GM12878 (cell line): ENCODE measurements around the gene PDZD11. TPM values are rescaled to one million over a fixed set of nuclear protein-coding genes. Genes with fewer than 3 reads are reported as not detected.
A peak's percentile ranks its signal among the peaks of the same experiment; 100 is the strongest.

Source experiments
- ATAC-seq: fragments of 200-7000 bp; cut with Tn5 transposase; 3 replicates; pipeline ENCODE4 v1.9.1; 2020; ENCODE audit warnings: mild to moderate bottlenecking, moderate library complexity
- BruUV-seq: library from RNA; stranded (reverse); fragments of 400-500 nt; replicated peaks from 2 replicates; lab custom pipeline; 2021; lab: Mats Ljungman, UMichigan
- CTCF ChIA-PET: fragments of 300-600 bp; sonication (Branson Sonifier 250); formaldehyde crosslinking; extraction: SDS; loops from one replicate; lab custom pipeline; 2021; ENCODE audit warnings: inconsistent platforms; lab: Yijun Ruan, JAX
- POLR2A ChIA-PET: fragments of 350-600 bp; formaldehyde crosslinking; extraction: SDS; loops from one replicate; lab custom pipeline; 2021; ENCODE audit warnings: inconsistent platforms; lab: Charles Lee
- RAD21 ChIA-PET: fragments of 300-600 bp; sonication (Branson Sonifier 250); formaldehyde crosslinking; loops from one replicate; lab custom pipeline; 2023; ENCODE audit warnings: antibody characterized with exemption; ENCODE audit not compliant: unreplicated experiment; lab: Charles Lee
- SMC1A ChIA-PET: fragments of 300-600 bp; sonication (Branson Sonifier 250); formaldehyde crosslinking; loops from one replicate; lab custom pipeline; 2023; ENCODE audit not compliant: unreplicated experiment, uncharacterized antibody; lab: Charles Lee
- DNase-seq: peaks from one replicate; pipeline ENCODE4 v3.0.0-alpha.2; 2011; ENCODE audit warnings: low read depth, low spot score
- FAIRE-seq: peaks from 3 replicates; lab custom pipeline; 2011; peaks lifted over from hg19 to GRCh38; lab: Jason Lieb, UNC
- H2AFZ ChIP-seq: 2 replicates; pipeline ENCODE4 v1.6.0; 2011; ENCODE audit warnings: low read depth, low read length, control low read depth; ENCODE audit not compliant: control insufficient read depth
- H3K27ac ChIP-seq: 2 replicates; pipeline ENCODE4 v1.5.1; 2011; ENCODE audit warnings: control low read depth; ENCODE audit not compliant: control insufficient read depth, insufficient read depth
- H3K27me3 ChIP-seq, 2 experiments: replicated peaks in 1 of 2; 2 replicates each; pipeline versions ENCODE4 v1.6.0 to v1.6.1; 2011; ENCODE audit warnings: low read length in 1 of 2; ENCODE audit not compliant: control insufficient read depth in 2 of 2, insufficient read depth in 2 of 2
- H3K36me3 ChIP-seq, 2 experiments: 2 replicates each; pipeline ENCODE4 v1.5.1; 2011; ENCODE audit warnings: low read length in 1 of 2; ENCODE audit not compliant: control insufficient read depth in 2 of 2, insufficient read depth in 2 of 2
- H3K4me1 ChIP-seq: 2 replicates; pipeline ENCODE4 v1.6.1; 2011; ENCODE audit warnings: mild to moderate bottlenecking, low read length, moderate library complexity, mixed read lengths; ENCODE audit not compliant: control insufficient read depth, insufficient read depth
- H3K4me2 ChIP-seq: 2 replicates; pipeline ENCODE4 v1.6.0; 2011; ENCODE audit warnings: control low read depth; ENCODE audit not compliant: control insufficient read depth, insufficient read depth
- H3K4me3 ChIP-seq: fragments of 200-600 bp; sonication (generic); 2 replicates; pipeline ENCODE4 v1.5.1; 2016
- H3K79me2 ChIP-seq: 2 replicates; pipeline ENCODE4 v1.6.0; 2011; ENCODE audit warnings: low read length; ENCODE audit not compliant: control insufficient read depth, insufficient read depth
- H3K9ac ChIP-seq: 2 replicates; pipeline ENCODE4 v1.8.0; 2011; ENCODE audit warnings: low read length, control low read depth, mixed read lengths; ENCODE audit not compliant: control insufficient read depth, insufficient read depth
- H3K9me3 ChIP-seq: replicated peaks from 3 replicates; pipeline ENCODE4 v1.5.1; 2011; ENCODE audit warnings: mild to moderate bottlenecking, low read length; ENCODE audit not compliant: control insufficient read depth, insufficient read depth
- H4K20me1 ChIP-seq: 2 replicates; pipeline ENCODE4 v1.6.0; 2011; ENCODE audit not compliant: control insufficient read depth, insufficient read depth
- LARP7 ChIP-seq: fragments of 450-650 bp; IDR thresholded peaks from 2 replicates; pipeline ENCODE4 v1.6.1; 2017; ENCODE audit warnings: mild to moderate bottlenecking
- NFYB ChIP-seq: IDR thresholded peaks from 2 replicates; pipeline ENCODE4 v1.6.1; 2011; ENCODE audit warnings: low read depth, mild to moderate bottlenecking, low read length, improper control_type of control experiment, moderate library complexity; ENCODE audit not compliant: insufficient read depth
- RAD21 ChIP-seq: IDR thresholded peaks from 2 replicates; pipeline ENCODE4 v1.6.1; 2011; ENCODE audit warnings: mild to moderate bottlenecking, low read depth, low read length, moderate library complexity; ENCODE audit not compliant: insufficient read depth
- RAD51 ChIP-seq: fragments of 450-650 bp; IDR thresholded peaks from 2 replicates; pipeline ENCODE4 v1.6.1; 2016; ENCODE audit warnings: moderate library complexity, mild to moderate bottlenecking, inconsistent platforms
- RELB ChIP-seq: fragments of 450-650 bp; IDR thresholded peaks from 2 replicates; pipeline ENCODE4 v1.6.1; 2017; ENCODE audit warnings: low read depth, mild to moderate bottlenecking, moderate library complexity
- RUNX3 ChIP-seq: IDR thresholded peaks from 2 replicates; pipeline ENCODE4 v1.6.1; 2012; ENCODE audit warnings: low read length, inconsistent platforms
- SMC3 ChIP-seq: IDR thresholded peaks from 2 replicates; pipeline ENCODE4 v1.6.1; 2011; ENCODE audit warnings: low read length, improper control_type of control experiment, borderline replicate concordance
- SPI1 ChIP-seq: IDR thresholded peaks from 2 replicates; pipeline ENCODE4 v1.6.1; 2011; ENCODE audit warnings: low read depth, mild to moderate bottlenecking, low read length, moderate library complexity, borderline replicate concordance; ENCODE audit not compliant: insufficient read depth
- TCF12 ChIP-seq: IDR thresholded peaks from 2 replicates; pipeline ENCODE4 v1.6.1; 2011; ENCODE audit warnings: low read depth, mild to moderate bottlenecking, low read length
- TCF7 ChIP-seq: IDR thresholded peaks from 2 replicates; pipeline ENCODE4 v1.6.1; 2014; ENCODE audit warnings: antibody characterized with exemption, borderline replicate concordance
- WRNIP1 ChIP-seq: IDR thresholded peaks from 2 replicates; pipeline ENCODE4 v1.6.1; 2011; ENCODE audit warnings: low read depth, low read length, improper control_type of control experiment, borderline replicate concordance
- WGBS: methylation state at CpG from one replicate; pipeline ENCODE4 v1.1.6; 2016; ENCODE audit warnings: low lambda C conversion rate; ENCODE audit not compliant: insufficient replicate concordance, insufficient coverage; ENCODE audit errors: missing lambda C conversion rate; 5-methylcytosine and 5-hydroxymethylcytosine counted together
- in situ Hi-C: fragments of 300-500 bp; cut with MboI; formaldehyde crosslinking; loops from 9 replicates; pipeline ENCODE4 v1.14.3; 2018; ENCODE audit warnings: mixed read lengths
- intact Hi-C: fragments of 100-400 bp; cut with micrococcal nuclease; formaldehyde crosslinking; loops from one replicate; pipeline ENCODE4 v1.14.2; 2022; ENCODE audit not compliant: unreplicated experiment
- polyA plus RNA-seq, 11 experiments: library from polyadenylated mRNA; depleted of rRNA in 4 of 11; unstranded in 6 of 11; stranded (reverse) in 5 of 11; fragments of >200 nt; fragmentation: Nextera tagmentation in 4 of 11; fragmentation: Illumina TruSeq in 1 of 11; extraction: Ambion mirVana in 4 of 11; extraction: Trizol in 1 of 11; gene quantifications; 1 replicate in 1 of 11; 2 replicates in 10 of 11; pipeline versions ENCODE4 v1.2.1 to v1.2.3, GENCODE V29; 2011 to 2016; ENCODE audit warnings: inconsistent platforms in 2 of 11, missing spikeins in 2 of 11, low read depth in 1 of 11
- total RNA-seq, 4 experiments: library from RNA; depleted of rRNA in 3 of 4; stranded (reverse); fragments of >200 nt in 3 of 4; fragmentation: Illumina TruSeq in 1 of 4; extraction: Trizol in 1 of 4; gene quantifications; 2 replicates each; pipeline versions ENCODE4 v1.2.1 to v1.2.3, GENCODE V29; 2013 to 2021
- TF ChIP-seq, protein P1 (sequence below): fragments of 450-650 bp; IDR thresholded peaks from 2 replicates; pipeline ENCODE4 v1.6.1; 2018; ENCODE audit warnings: mild to moderate bottlenecking, low read depth, moderate library complexity; ENCODE audit not compliant: partially characterized antibody
- TF ChIP-seq, protein P2 (sequence below), 3 experiments: IDR thresholded peaks in 2 of 3; conservative IDR thresholded peaks in 1 of 3; 2 replicates each; pipeline ENCODE4 v1.5.1; 2011; ENCODE audit warnings: low read depth in 3 of 3, low read length in 3 of 3, mild to moderate bottlenecking in 3 of 3, control low read depth in 2 of 3, moderate library complexity in 2 of 3, inconsistent platforms in 1 of 3, mixed read lengths in 1 of 3; ENCODE audit not compliant: control insufficient read depth in 2 of 3, insufficient read depth in 1 of 3; ENCODE audit errors: extremely low read depth in 1 of 3

PDZD11 gene
- total and polyA plus RNA-seq, 10 of the 15 experiments (the other 5 are each of a cell fraction or from before 2014, with no cell fraction given), result 28.4 to 123 (median 55.0) TPM

GRCh38 chrX:70262952-70263567 is 26.7 kb downstream of the PDZD11 start:
- SMC1A ChIA-PET, result interaction anchor here (1.0 to 1.2 kb wide), 3 partner anchors 10 to 130 kb away, joined by 3 to 5 read pairs (median 4); partner anchors contain the start of gene IGBP1
- Histone ChIP-seq H3K27ac (no peak overlapping the region), H3K27me3 (no peaks in the 10 kb centered on the region), H2AFZ (no peak overlapping the region), H3K9me3 (no peaks in the 10 kb centered on the region), H3K9ac (no peak overlapping the region), H3K79me2 (no peaks in the 10 kb centered on the region), H3K4me1 (no peaks in the 10 kb centered on the region), H3K4me2 (no peak overlapping the region), H3K36me3 (no peaks in the 10 kb centered on the region), H4K20me1 (no peaks in the 10 kb centered on the region), H3K4me3 (no peak overlapping the region)
- DNase-seq (no peak), ATAC-seq (peak; percentile 95), FAIRE-seq (no peak)
- intact Hi-C loops, result loop anchor here (2.0 to 5.0 kb wide), 2 partner anchors 66 to 231 kb away; no protein-coding TSS in a partner anchor
- RAD21 ChIA-PET, result interaction anchor here (1.0 to 1.6 kb wide), 2 partner anchors 130 to 171 kb away, joined by 4 to 9 read pairs; partner anchors contain the start of gene IGBP1
- POLR2A ChIA-PET, result no interaction called here
- BruUV-seq, result no TSS peak
- CTCF ChIA-PET, result interaction anchor here (0.6 to 2.1 kb wide), 6 partner anchors 11 to 795 kb away, joined by 3 to 15 read pairs (median 3); partner anchors contain the start of gene IGBP1
- in situ Hi-C loops, result no loop called here
- 14% methylated on average over 7 of the region's 7 CpGs for WGBS
- peak; percentile 43; the same call in 1 of the 2 replicates for TF ChIP-seq SMC3
- peak; percentile 49 for TF ChIP-seq RAD21
- no peak for TF ChIP-seq TCF7
- no peak for TF ChIP-seq RAD51
- TF ChIP-seq, protein P1, sequence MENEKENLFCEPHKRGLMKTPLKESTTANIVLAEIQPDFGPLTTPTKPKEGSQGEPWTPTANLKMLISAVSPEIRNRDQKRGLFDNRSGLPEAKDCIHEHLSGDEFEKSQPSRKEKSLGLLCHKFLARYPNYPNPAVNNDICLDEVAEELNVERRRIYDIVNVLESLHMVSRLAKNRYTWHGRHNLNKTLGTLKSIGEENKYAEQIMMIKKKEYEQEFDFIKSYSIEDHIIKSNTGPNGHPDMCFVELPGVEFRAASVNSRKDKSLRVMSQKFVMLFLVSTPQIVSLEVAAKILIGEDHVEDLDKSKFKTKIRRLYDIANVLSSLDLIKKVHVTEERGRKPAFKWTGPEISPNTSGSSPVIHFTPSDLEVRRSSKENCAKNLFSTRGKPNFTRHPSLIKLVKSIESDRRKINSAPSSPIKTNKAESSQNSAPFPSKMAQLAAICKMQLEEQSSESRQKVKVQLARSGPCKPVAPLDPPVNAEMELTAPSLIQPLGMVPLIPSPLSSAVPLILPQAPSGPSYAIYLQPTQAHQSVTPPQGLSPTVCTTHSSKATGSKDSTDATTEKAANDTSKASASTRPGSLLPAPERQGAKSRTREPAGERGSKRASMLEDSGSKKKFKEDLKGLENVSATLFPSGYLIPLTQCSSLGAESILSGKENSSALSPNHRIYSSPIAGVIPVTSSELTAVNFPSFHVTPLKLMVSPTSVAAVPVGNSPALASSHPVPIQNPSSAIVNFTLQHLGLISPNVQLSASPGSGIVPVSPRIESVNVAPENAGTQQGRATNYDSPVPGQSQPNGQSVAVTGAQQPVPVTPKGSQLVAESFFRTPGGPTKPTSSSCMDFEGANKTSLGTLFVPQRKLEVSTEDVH, result no peak
- no peak for TF ChIP-seq RUNX3
- TF ChIP-seq RELB, result no peak
- no peak for TF ChIP-seq LARP7
- no peak for TF ChIP-seq NFYB
- no peak for TF ChIP-seq SPI1
- TF ChIP-seq, protein P2, sequence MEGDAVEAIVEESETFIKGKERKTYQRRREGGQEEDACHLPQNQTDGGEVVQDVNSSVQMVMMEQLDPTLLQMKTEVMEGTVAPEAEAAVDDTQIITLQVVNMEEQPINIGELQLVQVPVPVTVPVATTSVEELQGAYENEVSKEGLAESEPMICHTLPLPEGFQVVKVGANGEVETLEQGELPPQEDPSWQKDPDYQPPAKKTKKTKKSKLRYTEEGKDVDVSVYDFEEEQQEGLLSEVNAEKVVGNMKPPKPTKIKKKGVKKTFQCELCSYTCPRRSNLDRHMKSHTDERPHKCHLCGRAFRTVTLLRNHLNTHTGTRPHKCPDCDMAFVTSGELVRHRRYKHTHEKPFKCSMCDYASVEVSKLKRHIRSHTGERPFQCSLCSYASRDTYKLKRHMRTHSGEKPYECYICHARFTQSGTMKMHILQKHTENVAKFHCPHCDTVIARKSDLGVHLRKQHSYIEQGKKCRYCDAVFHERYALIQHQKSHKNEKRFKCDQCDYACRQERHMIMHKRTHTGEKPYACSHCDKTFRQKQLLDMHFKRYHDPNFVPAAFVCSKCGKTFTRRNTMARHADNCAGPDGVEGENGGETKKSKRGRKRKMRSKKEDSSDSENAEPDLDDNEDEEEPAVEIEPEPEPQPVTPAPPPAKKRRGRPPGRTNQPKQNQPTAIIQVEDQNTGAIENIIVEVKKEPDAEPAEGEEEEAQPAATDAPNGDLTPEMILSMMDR (IDR thresholded peaks at IDR 0.05 in 2 of 3, conservative IDR thresholded peaks at IDR 0.05 in 1 of 3; ENCODE audit: control insufficient read depth in 2 of 3, extremely low read depth in 1 of 3, insufficient read depth in 1 of 3, low read depth in 3 of 3, low read length in 3 of 3), result peak; percentile 46 to 73 (median 65)
- TF ChIP-seq WRNIP1, result no peak
- TF ChIP-seq TCF12, result peak; percentile 53; the same call in 1 of the 2 replicates
